ENCODE data around the gene C11orf86. TPM values are rescaled to one million over a fixed set of nuclear protein-coding genes. Genes with fewer than 3 reads are reported as not detected.
"Not testable (repeated sequence)": the region's sequence is repeated elsewhere in the genome, so short reads cannot be mapped to it uniquely, and the experiment has no call there.

The C11orf86 gene
- total RNA-seq, 1 donor from 2014 or later: not detected

GRCh38 chr11:66988741-66989140, 13.6 kb downstream of the C11orf86 start:
- DNase-seq (ENCODE audit: low spot score): not testable (repeated sequence)

- not testable (repeated sequence) for DNase-seq (ENCODE audit: low spot score)
Measured at GRCh38 chr11:66989360-66989759, 14.3 kb downstream of the C11orf86 start.

GRCh38 chr11:66992041-66992440, 16.9 kb downstream of the C11orf86 start:
- no peak for DNase-seq (ENCODE audit: low spot score)

- DNase-seq (ENCODE audit: low spot score): peak; percentile 53
Measured at GRCh38 chr11:66996609-66997273, 21.6 kb downstream of the C11orf86 start.

GRCh38 chr11:66999555-66999954, 24.5 kb downstream of the C11orf86 start:
- no peak for DNase-seq (ENCODE audit: low spot score)

GRCh38 chr11:67001332-67001731, 26.2 kb downstream of the C11orf86 start:
- no peak for DNase-seq (ENCODE audit: low spot score)

- no peak for DNase-seq (ENCODE audit: low spot score)
Measured at GRCh38 chr11:67002297-67002913, 27.3 kb downstream of the C11orf86 start.

GRCh38 chr11:67002921-67003411, 27.9 kb downstream of the C11orf86 start:
- DNase-seq (ENCODE audit: low spot score): no peak

GRCh38 chr11:67005200-67005599, 30.1 kb downstream of the C11orf86 start:
- not testable (repeated sequence) for DNase-seq (ENCODE audit: low spot score)

GRCh38 chr11:67006029-67006884, 31.2 kb downstream of the C11orf86 start:
- no peak for DNase-seq (ENCODE audit: low spot score)

- DNase-seq (ENCODE audit: low spot score): no peak
Measured at GRCh38 chr11:67007126-67007525, 32.0 kb downstream of the C11orf86 start.

GRCh38 chr11:67010296-67010905, 35.3 kb downstream of the C11orf86 start:
- no peak for DNase-seq (ENCODE audit: low spot score)

GRCh38 chr11:67013511-67014045, 38.5 kb downstream of the C11orf86 start:
- DNase-seq (ENCODE audit: low spot score): no peak

GRCh38 chr11:67014343-67014742, 39.2 kb downstream of the C11orf86 start:
- no peak for DNase-seq (ENCODE audit: low spot score)

- DNase-seq (ENCODE audit: low spot score): no peak
Measured at GRCh38 chr11:67015048-67015447, 39.9 kb downstream of the C11orf86 start.

- no peak for DNase-seq (ENCODE audit: low spot score)
Measured at GRCh38 chr11:67016550-67016949, 41.4 kb downstream of the C11orf86 start.

- DNase-seq (ENCODE audit: low spot score): no peak
Measured at GRCh38 chr11:67020949-67021348, 45.8 kb downstream of the C11orf86 start.

- peak; percentile 37 for DNase-seq (ENCODE audit: low spot score)
Measured at GRCh38 chr11:67022341-67022933, 47.3 kb downstream of the C11orf86 start.

GRCh38 chr11:67022961-67023956, 48.2 kb downstream of the C11orf86 start, which contains the start of gene SYT12:
TSS of gene SYT12 (plus strand) at chr11:67023134. CDS start at chr11:67030145, 7,011 bp downstream.
- no peak for DNase-seq (ENCODE audit: low spot score)

- no peak for DNase-seq (ENCODE audit: low spot score)
Measured at GRCh38 chr11:67023957-67024353, 48.9 kb downstream of the C11orf86 start.

Data from umbilical cord (tissue), 2 donors.